WTC11 (cell line): ENCODE data around the gene ANGPTL4. TPM values are rescaled to one million over a fixed set of nuclear protein-coding genes. Genes with fewer than 3 reads are reported as not detected.
"Not testable (repeated sequence)": the region's sequence is repeated elsewhere in the genome, so short reads cannot be mapped to it uniquely, and the experiment has no call there.

Experiments used
- ATAC-seq: fragments of 200-7000 bp; cut with Tn5 transposase; 2 replicates; pipeline ENCODE4 v1.10.0; 2021; ENCODE audit warnings: mild to moderate bottlenecking, moderate library complexity
- CTCF ChIA-PET: fragments of 300-600 bp; sonication (Branson Sonifier 250); formaldehyde crosslinking; loops from one replicate; lab custom pipeline; 2021; ENCODE audit warnings: antibody characterized with exemption; lab: Charles Lee
- POLR2A ChIA-PET: fragments of 350-600 bp; sonication (Branson Sonifier 250); formaldehyde crosslinking; loops from one replicate; lab custom pipeline; 2021; ENCODE audit warnings: antibody characterized with exemption; lab: Charles Lee
- DNase-seq: peaks from one replicate; pipeline ENCODE4 v3.0.0; 2021; ENCODE audit warnings: low spot score
- H3K27ac Mint-ChIP-seq: 2 replicates; pipeline ENCODE4 v1.8.0; 2021; ENCODE audit warnings: mixed read lengths
- H3K27me3 Mint-ChIP-seq: 2 replicates; pipeline ENCODE4 v1.8.0; 2021; ENCODE audit warnings: low read depth, mild to moderate bottlenecking, moderate library complexity, mixed read lengths
- H3K36me3 Mint-ChIP-seq: 2 replicates; pipeline ENCODE4 v1.8.0; 2021; ENCODE audit warnings: mixed read lengths
- H3K4me1 Mint-ChIP-seq: 2 replicates; pipeline ENCODE4 v1.8.0; 2022; ENCODE audit warnings: mixed read lengths
- H3K4me3 Mint-ChIP-seq: 2 replicates; pipeline ENCODE4 v1.8.0; 2021; ENCODE audit warnings: mild to moderate bottlenecking, moderate library complexity, mixed read lengths
- H3K9me3 Mint-ChIP-seq: 2 replicates; pipeline ENCODE4 v1.8.0; 2021; ENCODE audit warnings: mixed read lengths
- AFF4 ChIP-seq: sonication (generic); formaldehyde crosslinking; IDR thresholded peaks from 2 replicates; pipeline ENCODE4 v1.8.1; 2023; ENCODE audit warnings: mild to moderate bottlenecking, missing genetic modification reagents, borderline replicate concordance
- ATF3 ChIP-seq: sonication (generic); formaldehyde crosslinking; conservative IDR thresholded peaks from 2 replicates; pipeline ENCODE4 v1.8.1; 2022; ENCODE audit warnings: mild to moderate bottlenecking, missing genetic modification reagents
- ELF4 ChIP-seq: sonication (generic); formaldehyde crosslinking; IDR thresholded peaks from 2 replicates; pipeline ENCODE4 v1.8.1; 2022; ENCODE audit warnings: low read depth, mild to moderate bottlenecking, moderate library complexity, missing genetic modification reagents
- ETV6 ChIP-seq: sonication (generic); formaldehyde crosslinking; IDR thresholded peaks from 2 replicates; pipeline ENCODE4 v1.8.1; 2022; ENCODE audit warnings: mild to moderate bottlenecking, missing genetic modification reagents
- FOXJ3 ChIP-seq: sonication (generic); formaldehyde crosslinking; IDR thresholded peaks from 2 replicates; pipeline ENCODE4 v1.9.0; 2021; ENCODE audit warnings: missing genetic modification reagents, mild to moderate bottlenecking, borderline replicate concordance
- GRHL2 ChIP-seq: fragments of 250-450 bp; sonication (Bioruptor Pico); IDR thresholded peaks from 2 replicates; pipeline ENCODE4 v1.8.0; 2022; ENCODE audit warnings: mild to moderate bottlenecking, moderate library complexity; ENCODE audit not compliant: insufficient replicate concordance, severe bottlenecking
- MXD4 ChIP-seq: fragments of 250-450 bp; sonication (Bioruptor Pico); IDR thresholded peaks from 2 replicates; pipeline ENCODE4 v1.8.0; 2021; ENCODE audit warnings: mild to moderate bottlenecking, moderate library complexity, borderline replicate concordance
- PRDM15 ChIP-seq: sonication (generic); formaldehyde crosslinking; IDR thresholded peaks from 2 replicates; pipeline ENCODE4 v1.8.0; 2022; ENCODE audit warnings: missing genetic modification reagents
- RORB ChIP-seq: fragments of 250-450 bp; sonication (Bioruptor Pico); IDR thresholded peaks from 2 replicates; pipeline ENCODE4 v1.9.0; 2021; ENCODE audit warnings: mild to moderate bottlenecking
- SMAD3 ChIP-seq: sonication (generic); formaldehyde crosslinking; IDR thresholded peaks from 2 replicates; pipeline ENCODE4 v1.8.0; 2022; ENCODE audit warnings: missing genetic modification reagents, mild to moderate bottlenecking, borderline replicate concordance
- SP1 ChIP-seq: sonication (generic); formaldehyde crosslinking; conservative IDR thresholded peaks from 2 replicates; pipeline ENCODE4 v1.8.1; 2022; ENCODE audit warnings: missing genetic modification reagents
- TEAD1 ChIP-seq: sonication (generic); formaldehyde crosslinking; IDR thresholded peaks from 2 replicates; pipeline ENCODE4 v1.8.0; 2022; ENCODE audit warnings: mild to moderate bottlenecking, missing genetic modification reagents
- ZNF121 ChIP-seq: sonication (generic); formaldehyde crosslinking; IDR thresholded peaks from 2 replicates; pipeline ENCODE4 v1.8.0; 2023; ENCODE audit warnings: missing genetic modification reagents
- ZNF317 ChIP-seq: sonication (generic); formaldehyde crosslinking; IDR thresholded peaks from 2 replicates; pipeline ENCODE4 v1.8.1; 2023; ENCODE audit warnings: low read depth, mild to moderate bottlenecking, moderate library complexity, missing genetic modification reagents, borderline replicate concordance
- ZNF416 ChIP-seq: fragments of 250-450 bp; sonication (Bioruptor Pico); IDR thresholded peaks from 2 replicates; pipeline ENCODE4 v1.9.0; 2021; ENCODE audit warnings: mild to moderate bottlenecking, inconsistent platforms
- ZNF423 ChIP-seq: fragments of 250-450 bp; sonication (Bioruptor Pico); IDR thresholded peaks from 2 replicates; pipeline ENCODE4 v2.1.2; 2022; ENCODE audit warnings: mild to moderate bottlenecking, moderate library complexity
- total RNA-seq: library from RNA; stranded (reverse); gene quantifications from 3 replicates; pipeline ENCODE4 v1.2.3, GENCODE V29; 2021
- TF ChIP-seq, protein P1 (sequence below): fragments of 200-600 bp; IDR thresholded peaks from 2 replicates; pipeline ENCODE4 v1.8.0; 2022; ENCODE audit warnings: antibody characterized with exemption
- TF ChIP-seq, protein P2 (sequence below): fragments of 250-450 bp; sonication (Bioruptor Pico); conservative IDR thresholded peaks from 2 replicates; pipeline ENCODE4 v1.9.0; 2021; ENCODE audit warnings: mild to moderate bottlenecking

The ANGPTL4 gene
- total RNA-seq, 1 experiment from 2014 or later: 1.0 TPM

GRCh38 chr19:8403820-8404109 lies 39.8 kb downstream of the ANGPTL4 start (continued):
- TF ChIP-seq, protein P1, sequence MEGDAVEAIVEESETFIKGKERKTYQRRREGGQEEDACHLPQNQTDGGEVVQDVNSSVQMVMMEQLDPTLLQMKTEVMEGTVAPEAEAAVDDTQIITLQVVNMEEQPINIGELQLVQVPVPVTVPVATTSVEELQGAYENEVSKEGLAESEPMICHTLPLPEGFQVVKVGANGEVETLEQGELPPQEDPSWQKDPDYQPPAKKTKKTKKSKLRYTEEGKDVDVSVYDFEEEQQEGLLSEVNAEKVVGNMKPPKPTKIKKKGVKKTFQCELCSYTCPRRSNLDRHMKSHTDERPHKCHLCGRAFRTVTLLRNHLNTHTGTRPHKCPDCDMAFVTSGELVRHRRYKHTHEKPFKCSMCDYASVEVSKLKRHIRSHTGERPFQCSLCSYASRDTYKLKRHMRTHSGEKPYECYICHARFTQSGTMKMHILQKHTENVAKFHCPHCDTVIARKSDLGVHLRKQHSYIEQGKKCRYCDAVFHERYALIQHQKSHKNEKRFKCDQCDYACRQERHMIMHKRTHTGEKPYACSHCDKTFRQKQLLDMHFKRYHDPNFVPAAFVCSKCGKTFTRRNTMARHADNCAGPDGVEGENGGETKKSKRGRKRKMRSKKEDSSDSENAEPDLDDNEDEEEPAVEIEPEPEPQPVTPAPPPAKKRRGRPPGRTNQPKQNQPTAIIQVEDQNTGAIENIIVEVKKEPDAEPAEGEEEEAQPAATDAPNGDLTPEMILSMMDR: no peak
- TF ChIP-seq SMAD3 (CRISPR knock-in tag) (no peak), FOXJ3 (CRISPR knock-in tag) (no peak)

GRCh38 chr19:8404391-8405151 lies 40.6 kb downstream of the ANGPTL4 start:
- POLR2A ChIA-PET: no interaction called here
- Mint-ChIP-seq H3K4me3 (no peak overlapping the region), H3K27ac (no peak overlapping the region), H3K9me3 (no peaks in the 10 kb centered on the region), H3K4me1 (no peaks in the 10 kb centered on the region), H3K27me3 (no peaks in the 10 kb centered on the region), H3K36me3 (peaks cover 14% of the 10 kb centered on the region)
- ATAC-seq: no peak
- CTCF ChIA-PET: no interaction called here
- no peak for DNase-seq
- TF ChIP-seq, protein P1: no peak
- TF ChIP-seq AFF4 (CRISPR knock-in tag) (no peak), ZNF423 (CRISPR knock-in tag) (no peak), TEAD1 (CRISPR knock-in tag) (no peak), ZNF416 (CRISPR knock-in tag) (no peak), ELF4 (CRISPR knock-in tag) (no peak), GRHL2 (CRISPR knock-in tag) (no peak), PRDM15 (CRISPR knock-in tag) (no peak), SP1 (no peak), ETV6 (CRISPR knock-in tag) (no peak), ZNF317 (CRISPR knock-in tag) (no peak), ZNF121 (CRISPR knock-in tag) (no peak), RORB (no peak), ATF3 (CRISPR knock-in tag) (no peak), MXD4 (no peak)
- TF ChIP-seq, protein P2, sequence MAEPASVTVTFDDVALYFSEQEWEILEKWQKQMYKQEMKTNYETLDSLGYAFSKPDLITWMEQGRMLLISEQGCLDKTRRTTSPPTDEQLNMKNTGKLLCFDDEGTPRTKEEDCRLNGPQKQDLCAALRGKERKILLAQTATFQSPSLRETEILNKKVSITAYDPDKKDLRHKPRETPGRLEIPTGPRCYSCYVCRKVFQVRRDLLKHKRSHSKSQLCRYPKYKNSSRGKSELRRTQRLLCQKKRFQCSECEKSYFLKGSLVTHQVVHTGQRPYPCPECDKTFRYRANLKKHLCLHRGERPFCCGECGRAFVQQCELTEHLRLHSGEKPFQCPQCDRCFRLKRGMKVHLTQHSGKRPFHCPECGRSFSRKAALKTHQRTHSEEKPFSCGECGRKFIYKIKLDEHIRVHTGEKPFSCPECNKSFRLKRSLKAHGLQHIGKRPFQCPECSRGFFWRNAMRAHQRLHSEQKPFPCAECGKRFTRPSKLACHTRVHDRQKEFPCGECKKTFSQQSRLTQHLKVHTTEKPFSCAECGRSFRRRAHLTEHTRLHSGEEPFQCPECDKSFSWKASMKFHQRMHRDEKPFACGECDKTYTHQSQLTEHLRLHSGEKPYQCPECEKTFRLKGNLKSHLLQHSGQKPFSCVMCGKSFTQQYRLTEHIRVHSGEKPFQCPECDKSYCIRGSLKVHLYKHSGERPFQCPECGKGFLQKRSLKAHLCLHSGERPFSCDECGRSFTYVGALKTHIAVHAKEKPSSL: no peak

DNA sequence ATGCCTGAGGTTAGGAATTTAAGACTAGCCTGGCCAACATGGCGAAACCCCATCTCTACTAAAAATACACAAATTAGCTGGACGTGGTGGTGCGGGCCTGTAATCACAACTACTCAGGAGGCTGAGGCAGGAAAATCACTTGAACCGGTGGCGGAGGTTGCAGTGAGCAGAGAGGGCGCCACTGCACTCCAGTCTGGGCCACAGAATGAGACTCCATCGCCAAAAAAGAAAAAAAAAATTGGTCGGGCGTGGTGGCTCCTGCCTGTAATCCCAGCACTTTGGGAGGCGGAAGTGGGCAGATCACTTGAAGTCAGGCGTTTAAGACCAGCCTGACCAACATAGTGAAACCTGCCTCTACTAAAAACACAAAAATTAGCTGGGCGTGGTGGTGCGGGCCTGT lies 46.8 kb downstream of the ANGPTL4 start:
- H3K36me3 Mint-ChIP-seq, ATAC-seq, H3K4me1 Mint-ChIP-seq, DNase-seq, H3K9me3 Mint-ChIP-seq, H3K27ac Mint-ChIP-seq, H3K27me3 Mint-ChIP-seq, H3K4me3 Mint-ChIP-seq: not testable (repeated sequence)
- CTCF ChIA-PET: interaction anchor here (0.6 to 2.4 kb wide), 6 partner anchors 56 to 170 kb away, joined by 3 to 6 read pairs (median 4); no protein-coding TSS in a partner anchor
- POLR2A ChIA-PET: interaction anchor here (0.7 kb wide), 1 partner anchor 86 kb away, joined by 4 read pairs; no protein-coding TSS in a partner anchor
